HCT116 (cell line): ENCODE measurements around the gene IL17REL. TPM values are rescaled to one million over a fixed set of nuclear protein-coding genes. Genes with fewer than 3 reads are reported as not detected.
A peak's percentile ranks its signal among the peaks of the same experiment; 100 is the strongest.

ENCODE experiments used
- ATAC-seq: fragments of 200-7000 bp; cut with Tn5 transposase; 2 replicates; pipeline ENCODE4 v1.9.1; 2020; ENCODE audit warnings: mild to moderate bottlenecking, moderate library complexity
- BruUV-seq: library from RNA; stranded (reverse); fragments of 400-500 nt; replicated peaks from 2 replicates; lab custom pipeline; 2021; lab: Mats Ljungman, UMichigan
- CTCF ChIA-PET: fragments of 300-600 bp; sonication (Branson Sonifier 250); formaldehyde crosslinking; loops from one replicate; lab custom pipeline; 2021; ENCODE audit warnings: antibody characterized with exemption; lab: Charles Lee
- POLR2A ChIA-PET: fragments of 300-600, 350-600 bp; sonication (Branson Sonifier 250); formaldehyde crosslinking; loops from one replicate; lab custom pipeline; 2021; ENCODE audit warnings: antibody characterized with exemption; lab: Charles Lee
- RAD21 ChIA-PET, 2 experiments: fragments of 300-600 bp; sonication (Branson Sonifier 250); formaldehyde crosslinking; loops; one replicate each; lab custom pipeline; 2023; ENCODE audit warnings: low total read pairs in 2 of 2; ENCODE audit not compliant: uncharacterized antibody in 2 of 2, unreplicated experiment in 2 of 2, low non-redundant PET in 1 of 2; lab: Charles Lee
- DNase-seq: peaks from one replicate; pipeline ENCODE4 v3.0.0-alpha.2; 2010; ENCODE audit warnings: low read depth, low spot score
- H2AFZ ChIP-seq: fragments of 200-600 bp; shearing (Covaris generic), sonication (generic); 2 replicates; pipeline ENCODE4 v1.6.1; 2017; ENCODE audit warnings: low read depth, mixed run types, mixed read lengths, antibody characterized with exemption, low read length; ENCODE audit not compliant: poor library complexity, severe bottlenecking
- H3K27ac ChIP-seq: 2 replicates; pipeline ENCODE4 v1.5.1; 2012; ENCODE audit warnings: low read depth, low read length
- H3K27me3 ChIP-seq: fragments of 200-600 bp; sonication (generic); 2 replicates; pipeline ENCODE4 v1.6.1; 2016; ENCODE audit warnings: mixed run types, low read length, mixed read lengths; ENCODE audit not compliant: insufficient read depth
- H3K36me3 ChIP-seq, 2 experiments: fragments of 200-500 bp in 1 of 2; fragments of 200-600 bp in 1 of 2; sonication (Bioruptor generic) in 1 of 2; sonication (generic) in 1 of 2; 2 replicates each; pipeline versions ENCODE4 v1.5.1 to v1.6.1; 2014 to 2016; ENCODE audit warnings: low read length in 2 of 2, inconsistent platforms in 1 of 2, mixed read lengths in 1 of 2, mixed run types in 1 of 2; ENCODE audit not compliant: insufficient read depth in 2 of 2, control insufficient read depth in 1 of 2
- H3K4me1 ChIP-seq, 2 experiments: fragments of 200-600 bp in 1 of 2; sonication (generic) in 1 of 2; 2 replicates each; pipeline versions ENCODE4 v1.5.1 to v1.6.1; 2012 to 2017; ENCODE audit warnings: low read length in 2 of 2, inconsistent platforms in 1 of 2, mild to moderate bottlenecking in 1 of 2, mixed read lengths in 1 of 2, mixed run types in 1 of 2, moderate library complexity in 1 of 2; ENCODE audit not compliant: insufficient read depth in 2 of 2, control insufficient read depth in 1 of 2
- H3K4me2 ChIP-seq: fragments of 200-600 bp; sonication (generic); 2 replicates; pipeline ENCODE4 v1.6.1; 2017; ENCODE audit warnings: mixed run types, low read length, mixed read lengths
- H3K4me3 ChIP-seq, 2 experiments: fragments of 200-600 bp in 1 of 2; sonication (generic) in 1 of 2; replicated peaks in 1 of 2; 2 replicates each; pipeline ENCODE4 v1.5.1; 2011 to 2016; ENCODE audit warnings: low read length in 2 of 2, control low read depth in 1 of 2, low read depth in 1 of 2, mild to moderate bottlenecking in 1 of 2, mixed read lengths in 1 of 2, mixed run types in 1 of 2
- H3K79me2 ChIP-seq: fragments of 200-600 bp; sonication (generic); 2 replicates; pipeline ENCODE4 v1.6.1; 2017; ENCODE audit warnings: mild to moderate bottlenecking, mixed run types, low read length, moderate library complexity, mixed read lengths; ENCODE audit not compliant: insufficient read depth
- H3K9ac ChIP-seq: fragments of 200-600 bp; sonication (generic); 2 replicates; pipeline ENCODE4 v1.6.1; 2016; ENCODE audit warnings: low read length, mixed read lengths
- H3K9me2 ChIP-seq: fragments of 200-600 bp; sonication (generic), shearing (Covaris generic); 2 replicates; pipeline ENCODE4 v1.6.1; 2017; ENCODE audit warnings: mixed run types, mild to moderate bottlenecking, moderate library complexity; ENCODE audit not compliant: insufficient read depth
- H3K9me3 ChIP-seq, 2 experiments: fragments of 200-500 bp in 1 of 2; fragments of 200-600 bp in 1 of 2; sonication (Bioruptor generic) in 1 of 2; sonication (generic) in 1 of 2; 2 replicates each; pipeline ENCODE4 v1.6.1; 2014 to 2017; ENCODE audit warnings: low read length in 2 of 2, mixed read lengths in 2 of 2, inconsistent platforms in 1 of 2, low read depth in 1 of 2, mild to moderate bottlenecking in 1 of 2, mixed run types in 1 of 2, moderate library complexity in 1 of 2; ENCODE audit not compliant: control insufficient read depth in 1 of 2, insufficient read depth in 1 of 2
- H4K20me1 ChIP-seq: fragments of 200-600 bp; sonication (generic), shearing (Covaris generic); 2 replicates; pipeline ENCODE4 v1.6.1; 2017; ENCODE audit warnings: mixed run types, mild to moderate bottlenecking, moderate library complexity; ENCODE audit not compliant: insufficient read depth
- CTCF ChIP-seq, 3 experiments: fragments of 200-600 bp in 1 of 3; sonication (generic) in 1 of 3; IDR thresholded peaks in 2 of 3; conservative IDR thresholded peaks in 1 of 3; 2 replicates each; pipeline ENCODE4 v1.5.1; 2012 to 2017; ENCODE audit warnings: low read depth in 2 of 3, low read length in 2 of 3, antibody characterized with exemption in 1 of 3, borderline replicate concordance in 1 of 3, control low read depth in 1 of 3, mild to moderate bottlenecking in 1 of 3, mixed read lengths in 1 of 3, mixed run types in 1 of 3, moderate library complexity in 1 of 3; ENCODE audit not compliant: insufficient read depth in 1 of 3
- EGR1 ChIP-seq: IDR thresholded peaks from 2 replicates; pipeline ENCODE4 v1.6.1; 2012; ENCODE audit warnings: low read depth
- ELF1 ChIP-seq: IDR thresholded peaks from 2 replicates; pipeline ENCODE4 v1.6.1; 2012; ENCODE audit warnings: low read depth, borderline replicate concordance
- EZH2phosphoT487 ChIP-seq: fragments of 200-600 bp; IDR thresholded peaks from 2 replicates; pipeline ENCODE4 v1.6.1; 2018; ENCODE audit warnings: antibody characterized with exemption, borderline replicate concordance
- MAX ChIP-seq: IDR thresholded peaks from 2 replicates; pipeline ENCODE4 v1.6.1; 2012
- POLR2A ChIP-seq: IDR thresholded peaks from 2 replicates; pipeline ENCODE4 v1.7.0; 2011; ENCODE audit warnings: borderline replicate concordance; ENCODE audit not compliant: insufficient read depth, insufficient read length; ENCODE audit errors: extremely low read depth
- SRF ChIP-seq: IDR thresholded peaks from 2 replicates; pipeline ENCODE4 v1.6.1; 2012; ENCODE audit warnings: low read depth
- YY1 ChIP-seq: IDR thresholded peaks from 2 replicates; pipeline ENCODE4 v1.6.1; 2011; ENCODE audit warnings: low read length, low read depth, moderate library complexity, mild to moderate bottlenecking; ENCODE audit not compliant: insufficient replicate concordance; ENCODE audit errors: extremely low read depth
- ZBTB33 ChIP-seq: IDR thresholded peaks from 2 replicates; pipeline ENCODE4 v1.6.1; 2011; ENCODE audit warnings: mild to moderate bottlenecking, low read length, moderate library complexity; ENCODE audit not compliant: insufficient replicate concordance; ENCODE audit errors: extremely low read depth
- ZNF274 ChIP-seq: fragments of 200-500 bp; sonication (Bioruptor generic); IDR thresholded peaks from 2 replicates; pipeline ENCODE4 v1.6.1; 2014; ENCODE audit warnings: mild to moderate bottlenecking, low read depth, low read length, inconsistent platforms
- intact Hi-C: fragments of 100-400 bp; cut with micrococcal nuclease; formaldehyde crosslinking; loops from 2 replicates; pipeline ENCODE4 v1.10.0; 2022
- total RNA-seq: library from RNA; stranded (reverse); gene quantifications from one replicate; pipeline ENCODE4 v1.2.1, GENCODE V29; 2021; ENCODE audit not compliant: unreplicated experiment

The IL17REL gene
- total RNA-seq, 1 experiment from 2014 or later = not detected

- ATAC-seq (no peak), DNase-seq (no peak)
- H3K27ac ChIP-seq = no peak overlapping the region
- no peak overlapping the region for H3K4me3 ChIP-seq
- ChIA-PET POLR2A (no interaction called here), CTCF (interaction anchor here (0.8 to 2.1 kb wide), 12 partner anchors 9 to 264 kb away, joined by 3 to 115 read pairs (median 6); partner anchors contain the start of genes ALG12 and CRELD2), RAD21 (interaction anchor here (0.6 to 3.2 kb wide), 3 partner anchors 95 to 101 kb away, joined by 3 to 36 read pairs (median 6); no protein-coding TSS in a partner anchor)
- no peaks in the 10 kb centered on the region for H3K9me3 ChIP-seq
- H3K9me2 ChIP-seq = no peaks in the 10 kb centered on the region
- no peaks in the 10 kb centered on the region for H3K79me2 ChIP-seq
- H3K4me2 ChIP-seq = no peak overlapping the region
- H2AFZ ChIP-seq = no peak overlapping the region
- no peaks in the 10 kb centered on the region for H3K36me3 ChIP-seq
- no peaks in the 10 kb centered on the region for H4K20me1 ChIP-seq
- intact Hi-C loops = no loop called here
- peaks cover 4 to 13% of the 10 kb centered on the region in 2 experiments; a peak in 2 of 4 replicates for H3K4me1 ChIP-seq
- no peak overlapping the region for H3K9ac ChIP-seq
- no peak for TF ChIP-seq MAX
- no TSS peak for BruUV-seq
- no peaks in the 10 kb centered on the region for H3K27me3 ChIP-seq
Measured at GRCh38 chr22:50031189-50032091, 18.9 kb upstream of the IL17REL start.

GRCh38 chr22:50030297-50031188, 18.0 kb upstream of the IL17REL start:
- ATAC-seq (peak; percentile 95), DNase-seq (peak; percentile 75)
- RAD21 ChIA-PET = interaction anchor here (0.5 to 3.2 kb wide), 9 partner anchors 60 to 263 kb away, joined by 3 to 36 read pairs (median 3); no protein-coding TSS in a partner anchor
- no TSS peak for BruUV-seq
- H3K9me3 ChIP-seq = no peaks in the 10 kb centered on the region
- CTCF ChIA-PET = interaction anchor here (0.6 to 2.1 kb wide), 17 partner anchors 10 to 263 kb away, joined by 3 to 115 read pairs (median 5); partner anchors contain the start of genes ALG12 and CRELD2
- H4K20me1 ChIP-seq = no peaks in the 10 kb centered on the region
- POLR2A ChIA-PET = interaction anchor here (1.0 to 1.1 kb wide), 3 partner anchors 95 to 263 kb away, joined by 4 to 13 read pairs (median 4); no protein-coding TSS in a partner anchor
- peaks cover 4 to 13% of the 10 kb centered on the region in 2 experiments; a peak in 2 of 4 replicates for H3K4me1 ChIP-seq
- H3K9me2 ChIP-seq = no peaks in the 10 kb centered on the region
- H2AFZ ChIP-seq = peak overlapping the region; percentile 61
- H3K4me3 ChIP-seq = peak overlapping the region; percentile 41 to 55
- H3K27me3 ChIP-seq = no peaks in the 10 kb centered on the region
- no peak overlapping the region for H3K27ac ChIP-seq
- intact Hi-C loops = loop anchor here (1.0 kb wide), 2 partner anchors 99 to 263 kb away; no protein-coding TSS in a partner anchor
- H3K4me2 ChIP-seq = peak overlapping the region; percentile 94
- H3K36me3 ChIP-seq = no peaks in the 10 kb centered on the region
- H3K9ac ChIP-seq = no peak overlapping the region; the same call in 1 of the 2 replicates
- H3K79me2 ChIP-seq = no peaks in the 10 kb centered on the region
- TF ChIP-seq EGR1 (no peak), CTCF (IDR thresholded peaks at IDR 0.05 in 2 of 3, conservative IDR thresholded peaks at IDR 0.05 in 1 of 3; ENCODE audit: borderline replicate concordance in 1 of 3, insufficient read depth in 1 of 3, low read depth in 2 of 3, low read length in 2 of 3) (peak; percentile 82 to 98 (median 88)), EZH2phosphoT487 (no peak), ZNF274 (no peak), POLR2A (no peak), ZBTB33 (no peak), SRF (no peak), ELF1 (no peak), YY1 (no peak)
